GM19438 (cell line): Measurements from ENCODE around the gene KAZALD1.
A peak's percentile ranks its signal among the peaks of the same experiment; 100 is the strongest.

Experiments used
- ATAC-seq: cut with Tn5 transposase; IDR thresholded peaks from one replicate; pipeline ENCODE4 v1.9.1; 2021; ENCODE audit warnings: low read depth; ENCODE audit not compliant: unreplicated experiment

Gene KAZALD1

GRCh38 chr10:101091546-101092290, 29.9 kb downstream of the KAZALD1 start:
- no peak for ATAC-seq

- ATAC-seq = no peak
Measured at GRCh38 chr10:101092881-101093354, 31.1 kb downstream of the KAZALD1 start.

GRCh38 chr10:101094121-101094879, 32.5 kb downstream of the KAZALD1 start:
- ATAC-seq = no peak

- ATAC-seq = no peak
Measured at GRCh38 chr10:101095004-101095403, 33.2 kb downstream of the KAZALD1 start.

- ATAC-seq = peak; percentile 92
Measured at GRCh38 chr10:101095550-101096213, 33.9 kb downstream of the KAZALD1 start.

GRCh38 chr10:101096378-101096777, 34.6 kb downstream of the KAZALD1 start:
- ATAC-seq = no peak

- ATAC-seq = no peak
Measured at GRCh38 chr10:101097881-101098280, 36.1 kb downstream of the KAZALD1 start.

GRCh38 chr10:101099901-101100300, 38.1 kb downstream of the KAZALD1 start:
- ATAC-seq = no peak

- no peak for ATAC-seq
Measured at GRCh38 chr10:101101372-101101881, 39.6 kb downstream of the KAZALD1 start.

GRCh38 chr10:101103430-101103829, 41.6 kb downstream of the KAZALD1 start:
- ATAC-seq = no peak

- no peak for ATAC-seq
Measured at GRCh38 chr10:101106351-101106750, 44.6 kb downstream of the KAZALD1 start.

- no peak for ATAC-seq
Measured at GRCh38 chr10:101107771-101108170, 46.0 kb downstream of the KAZALD1 start.

- ATAC-seq = no peak
Measured at GRCh38 chr10:101110856-101111523, 49.2 kb downstream of the KAZALD1 start.

- no peak for ATAC-seq
Measured at GRCh38 chr10:101111547-101111946, 49.8 kb downstream of the KAZALD1 start.

GRCh38 chr10:101112799-101113594, 51.2 kb downstream of the KAZALD1 start:
- no peak for ATAC-seq

- no peak for ATAC-seq
Measured at GRCh38 chr10:101113890-101114403, 52.2 kb downstream of the KAZALD1 start.

GRCh38 chr10:101114646-101115045, 52.9 kb downstream of the KAZALD1 start:
- ATAC-seq = no peak
